WTC11 (cell line): ENCODE results near the gene COL6A5. TPM values are rescaled to one million over a fixed set of nuclear protein-coding genes. Genes with fewer than 3 reads are reported as not detected.

Source experiments
- ATAC-seq: fragments of 200-7000 bp; cut with Tn5 transposase; 2 replicates; pipeline ENCODE4 v1.10.0; 2021; ENCODE audit warnings: mild to moderate bottlenecking, moderate library complexity
- CTCF ChIA-PET: fragments of 300-600 bp; sonication (Branson Sonifier 250); formaldehyde crosslinking; loops from one replicate; lab custom pipeline; 2021; ENCODE audit warnings: antibody characterized with exemption; lab: Charles Lee
- POLR2A ChIA-PET: fragments of 350-600 bp; sonication (Branson Sonifier 250); formaldehyde crosslinking; loops from one replicate; lab custom pipeline; 2021; ENCODE audit warnings: antibody characterized with exemption; lab: Charles Lee
- DNase-seq: peaks from one replicate; pipeline ENCODE4 v3.0.0; 2021; ENCODE audit warnings: low spot score
- H3K27ac Mint-ChIP-seq: 2 replicates; pipeline ENCODE4 v1.8.0; 2021; ENCODE audit warnings: mixed read lengths
- H3K27me3 Mint-ChIP-seq: 2 replicates; pipeline ENCODE4 v1.8.0; 2021; ENCODE audit warnings: low read depth, mild to moderate bottlenecking, moderate library complexity, mixed read lengths
- H3K36me3 Mint-ChIP-seq: 2 replicates; pipeline ENCODE4 v1.8.0; 2021; ENCODE audit warnings: mixed read lengths
- H3K4me1 Mint-ChIP-seq: 2 replicates; pipeline ENCODE4 v1.8.0; 2022; ENCODE audit warnings: mixed read lengths
- H3K4me3 Mint-ChIP-seq: 2 replicates; pipeline ENCODE4 v1.8.0; 2021; ENCODE audit warnings: mild to moderate bottlenecking, moderate library complexity, mixed read lengths
- H3K9me3 Mint-ChIP-seq: 2 replicates; pipeline ENCODE4 v1.8.0; 2021; ENCODE audit warnings: mixed read lengths
- AFF4 ChIP-seq: sonication (generic); formaldehyde crosslinking; IDR thresholded peaks from 2 replicates; pipeline ENCODE4 v1.8.1; 2023; ENCODE audit warnings: mild to moderate bottlenecking, missing genetic modification reagents, borderline replicate concordance
- ATF6 ChIP-seq: sonication (generic); formaldehyde crosslinking; IDR thresholded peaks from 2 replicates; pipeline ENCODE4 v1.8.1; 2023; ENCODE audit warnings: mild to moderate bottlenecking, missing genetic modification reagents
- CTCF ChIP-seq: fragments of 200-600 bp; IDR thresholded peaks from 2 replicates; pipeline ENCODE4 v1.8.0; 2022; ENCODE audit warnings: antibody characterized with exemption
- E2F4 ChIP-seq: sonication (generic); formaldehyde crosslinking; IDR thresholded peaks from 2 replicates; pipeline ENCODE4 v1.8.1; 2022; ENCODE audit warnings: low read depth, mild to moderate bottlenecking, moderate library complexity, missing genetic modification reagents, borderline replicate concordance
- GRHL2 ChIP-seq: fragments of 250-450 bp; sonication (Bioruptor Pico); IDR thresholded peaks from 2 replicates; pipeline ENCODE4 v1.8.0; 2022; ENCODE audit warnings: mild to moderate bottlenecking, moderate library complexity; ENCODE audit not compliant: insufficient replicate concordance, severe bottlenecking
- IRF2 ChIP-seq: sonication (generic); formaldehyde crosslinking; IDR thresholded peaks from 2 replicates; pipeline ENCODE4 v1.8.0; 2022; ENCODE audit warnings: low read depth, missing genetic modification reagents, borderline replicate concordance
- JAZF1 ChIP-seq: fragments of 250-450 bp; sonication (Bioruptor Pico); IDR thresholded peaks from 2 replicates; pipeline ENCODE4 v1.9.0; 2021; ENCODE audit warnings: moderate library complexity, mild to moderate bottlenecking, inconsistent platforms
- MLX ChIP-seq: sonication (generic); formaldehyde crosslinking; IDR thresholded peaks from 2 replicates; pipeline ENCODE4 v1.8.1; 2023; ENCODE audit warnings: mild to moderate bottlenecking, missing genetic modification reagents, moderate library complexity
- MXD4 ChIP-seq: fragments of 250-450 bp; sonication (Bioruptor Pico); IDR thresholded peaks from 2 replicates; pipeline ENCODE4 v1.8.0; 2021; ENCODE audit warnings: mild to moderate bottlenecking, moderate library complexity, borderline replicate concordance
- SMAD4 ChIP-seq: sonication (generic); formaldehyde crosslinking; IDR thresholded peaks from 2 replicates; pipeline ENCODE4 v1.8.0; 2022; ENCODE audit warnings: mild to moderate bottlenecking, missing genetic modification reagents
- TEAD1 ChIP-seq: sonication (generic); formaldehyde crosslinking; IDR thresholded peaks from 2 replicates; pipeline ENCODE4 v1.8.0; 2022; ENCODE audit warnings: mild to moderate bottlenecking, missing genetic modification reagents
- TP53 ChIP-seq: sonication (generic); formaldehyde crosslinking; IDR thresholded peaks from 2 replicates; pipeline ENCODE4 v1.8.1; 2023; ENCODE audit warnings: mild to moderate bottlenecking, missing genetic modification reagents
- USF1 ChIP-seq: sonication (generic); formaldehyde crosslinking; IDR thresholded peaks from 2 replicates; pipeline ENCODE4 v1.8.0; 2022; ENCODE audit warnings: mild to moderate bottlenecking, missing genetic modification reagents
- ZBTB21 ChIP-seq: sonication (generic); formaldehyde crosslinking; IDR thresholded peaks from 2 replicates; pipeline ENCODE4 v1.8.1; 2023; ENCODE audit warnings: mild to moderate bottlenecking, missing genetic modification reagents, borderline replicate concordance
- ZNF317 ChIP-seq: sonication (generic); formaldehyde crosslinking; IDR thresholded peaks from 2 replicates; pipeline ENCODE4 v1.8.1; 2023; ENCODE audit warnings: low read depth, mild to moderate bottlenecking, moderate library complexity, missing genetic modification reagents, borderline replicate concordance
- total RNA-seq: library from RNA; stranded (reverse); gene quantifications from 3 replicates; pipeline ENCODE4 v1.2.3, GENCODE V29; 2021

COL6A5 gene
- total RNA-seq, 1 experiment from 2014 or later: not detected

DNA sequence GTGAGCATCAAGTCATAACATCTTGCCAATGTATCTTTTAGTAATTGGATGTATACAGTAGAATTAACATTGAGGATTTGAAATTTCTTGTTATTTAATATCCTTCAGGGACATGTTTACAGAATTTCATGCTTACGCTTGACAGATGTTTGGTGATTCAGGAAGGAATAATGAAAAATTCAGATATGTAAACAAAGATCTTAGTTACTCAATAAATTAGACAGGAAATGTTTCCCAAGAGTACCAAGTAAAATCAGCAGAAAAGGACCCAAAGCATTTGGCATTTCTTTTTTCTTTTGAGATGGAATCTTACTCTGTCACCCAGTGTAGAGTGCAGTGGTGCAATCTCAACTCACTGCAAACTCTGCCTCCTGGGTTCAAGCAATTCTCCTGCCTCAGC, 4.7 kb upstream of the COL6A5 start (continued):
- TF ChIP-seq MLX (no peak), ATF6 (no peak), USF1 (CRISPR knock-in tag) (no peak)

DNA sequence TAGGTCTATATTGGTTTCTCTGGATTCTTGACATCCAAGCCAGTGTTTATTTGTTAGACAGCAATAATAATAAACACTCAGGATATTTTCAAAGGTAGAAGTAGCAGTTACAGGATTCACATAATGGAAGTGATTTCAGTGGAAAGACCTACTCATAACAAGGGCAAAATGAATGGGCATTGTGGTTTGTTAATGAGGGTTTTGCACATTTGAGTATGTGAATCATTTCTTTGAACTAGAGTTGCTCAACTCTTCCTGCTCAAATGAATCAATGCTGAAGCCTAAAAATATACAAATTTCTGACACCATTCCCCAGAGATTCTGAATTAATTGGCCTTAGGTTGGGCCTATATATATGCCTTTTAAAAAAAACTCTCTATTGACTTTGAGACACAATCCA, 4.1 kb upstream of the COL6A5 start:
- Mint-ChIP-seq H3K36me3 (peaks cover 3% of the 10 kb centered on the region), H3K27ac (no peak overlapping the region), H3K27me3 (peaks cover 43% of the 10 kb centered on the region), H3K4me1 (peaks cover 10% of the 10 kb centered on the region), H3K4me3 (no peak overlapping the region), H3K9me3 (peaks cover 28% of the 10 kb centered on the region)
- ATAC-seq (no peak), DNase-seq (no peak)
- no peak for TF ChIP-seq CTCF
- no peak for TF ChIP-seq ZBTB21 (CRISPR knock-in tag)
- no peak for TF ChIP-seq E2F4 (CRISPR knock-in tag)
- TF ChIP-seq AFF4 (CRISPR knock-in tag): no peak
- no peak for TF ChIP-seq JAZF1 (CRISPR knock-in tag)
- no peak for TF ChIP-seq MXD4 (CRISPR knock-in tag)
- no peak for TF ChIP-seq TEAD1 (CRISPR knock-in tag)
- TF ChIP-seq IRF2: no peak
- ChIA-PET CTCF (no interaction called here), POLR2A (no interaction called here)

DNA sequence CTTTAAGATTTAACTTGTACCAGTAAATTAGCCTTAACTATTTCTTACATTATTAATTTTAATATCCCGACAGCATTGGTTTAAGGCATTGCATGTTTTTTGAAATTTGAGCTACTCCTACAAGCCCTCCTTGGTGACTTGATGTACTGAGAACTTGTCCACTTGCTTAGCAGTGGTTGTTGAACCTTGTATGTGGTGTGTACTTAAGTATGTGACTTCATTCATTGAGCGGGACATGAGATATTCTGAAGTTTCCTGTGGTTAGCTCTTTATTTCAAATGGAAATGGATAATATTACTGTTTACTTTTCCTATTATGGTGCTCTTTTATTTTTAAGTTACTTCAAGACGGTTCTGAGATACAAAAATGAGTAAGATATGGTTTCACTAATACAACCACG, 3.6 kb upstream of the COL6A5 start:
- POLR2A ChIA-PET: no interaction called here
- H3K4me3 Mint-ChIP-seq: no peak overlapping the region

More for the DNA sequence above, 3.6 kb upstream of the COL6A5 start:
- H3K9me3 Mint-ChIP-seq: peaks cover 23% of the 10 kb centered on the region
- H3K36me3 Mint-ChIP-seq: peaks cover 3% of the 10 kb centered on the region
- peaks cover 48% of the 10 kb centered on the region for H3K27me3 Mint-ChIP-seq
- H3K4me1 Mint-ChIP-seq: peaks cover 10% of the 10 kb centered on the region
- TF ChIP-seq ZBTB21 (CRISPR knock-in tag): no peak
- no peak for TF ChIP-seq MXD4 (CRISPR knock-in tag)
- no peak for TF ChIP-seq TP53 (CRISPR knock-in tag)
- no peak for TF ChIP-seq SMAD4
- no peak for TF ChIP-seq ZNF317 (CRISPR knock-in tag)
- TF ChIP-seq GRHL2 (CRISPR knock-in tag): no peak
- TF ChIP-seq TEAD1 (CRISPR knock-in tag): no peak
- ATAC-seq (no peak), DNase-seq (no peak)
- CTCF ChIA-PET: no interaction called here
- H3K27ac Mint-ChIP-seq: no peak overlapping the region
